ENCODE results near the gene DCST2.
A peak's percentile ranks its signal among the peaks of the same experiment; 100 is the strongest.

Gene DCST2

GRCh38 chr1:154975409-154976059 lies 58.0 kb downstream of the DCST2 start:
- DNase-seq (ENCODE audit: low spot score): no peak

- DNase-seq (ENCODE audit: low spot score): peak; percentile 96
These were observed 58.7 kb downstream of the DCST2 start for GRCh38 chr1:154974808-154975408.

- DNase-seq (ENCODE audit: low spot score): peak; percentile 100
These were observed 59.3 kb downstream of the DCST2 start, which contains the start of gene CKS1B for GRCh38 chr1:154974102-154974807. Gene CKS1B, plus strand, starts transcription at chr1:154974681. Its CDS starts 65 bp downstream, at chr1:154974746.

GRCh38 chr1:154973344-154974101 lies 60.1 kb downstream of the DCST2 start:
- DNase-seq (ENCODE audit: low spot score): peak; percentile 88

GRCh38 chr1:154972517-154973343 lies 60.9 kb downstream of the DCST2 start:
- DNase-seq (ENCODE audit: low spot score): peak; percentile 56

GRCh38 chr1:154972213-154972516 lies 61.4 kb downstream of the DCST2 start:
- no peak for DNase-seq (ENCODE audit: low spot score)

GRCh38 chr1:154971341-154971998 lies 62.1 kb downstream of the DCST2 start:
- no peak for DNase-seq (ENCODE audit: low spot score)

GRCh38 chr1:154970631-154971340 lies 62.8 kb downstream of the DCST2 start, which contains the start of gene SHC1:
Gene SHC1, minus strand, starts transcription at chr1:154970747. Its CDS starts 221 bp downstream, at chr1:154970526.
- peak; percentile 94 for DNase-seq (ENCODE audit: low spot score)

GRCh38 chr1:154969860-154970452 lies 63.6 kb downstream of the DCST2 start:
- no peak for DNase-seq (ENCODE audit: low spot score)

GRCh38 chr1:154969246-154969645 lies 64.3 kb downstream of the DCST2 start:
- no peak for DNase-seq (ENCODE audit: low spot score)

GRCh38 chr1:154968731-154969130 lies 64.8 kb downstream of the DCST2 start:
- no peak for DNase-seq (ENCODE audit: low spot score)

All from Ammon's horn (tissue), 1 donor.